OCI-LY3 (cell line): ENCODE measurements around the gene QPCT.

Experiments used
- EZH2phosphoT487 ChIP-seq: fragments of 200-600 bp; shearing (Covaris generic); IDR thresholded peaks from 2 replicates; pipeline ENCODE4 v1.6.1; 2018; ENCODE audit warnings: antibody characterized with exemption, mixed run types, low read depth
- TF ChIP-seq, protein P1 (sequence below): fragments of 200-600, 300-600 bp; sonication (generic); IDR thresholded peaks from 2 replicates; pipeline ENCODE4 v1.5.1; 2014; ENCODE audit warnings: antibody characterized with exemption, low read length, low read depth

DNA sequence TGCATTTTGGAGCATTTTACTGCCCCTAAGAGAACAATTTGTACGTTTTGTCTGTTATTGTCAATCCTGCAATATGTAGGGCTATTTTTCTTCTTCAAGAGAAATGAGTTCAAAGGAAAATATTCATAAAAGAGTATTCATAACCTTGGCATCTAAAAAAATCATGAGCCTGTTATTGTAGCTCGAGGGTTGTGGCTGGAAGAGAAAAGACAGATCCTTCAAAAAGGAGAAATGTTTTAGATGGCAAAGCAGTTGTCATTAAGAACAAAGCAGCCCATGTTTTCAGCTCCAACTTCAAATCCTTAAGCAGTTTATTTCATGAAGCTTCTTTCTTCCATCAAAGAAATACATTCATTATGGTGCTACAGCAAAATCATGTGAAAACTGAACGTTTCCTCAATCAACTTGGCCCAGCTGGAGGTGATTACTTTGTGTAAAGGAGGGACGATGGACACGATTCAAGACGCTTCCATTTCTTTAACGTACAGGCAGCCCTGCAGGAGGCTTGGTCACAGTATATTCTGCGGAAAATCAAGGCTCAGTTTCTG lies 31.4 kb downstream of the QPCT start:
- TF ChIP-seq, protein P1, sequence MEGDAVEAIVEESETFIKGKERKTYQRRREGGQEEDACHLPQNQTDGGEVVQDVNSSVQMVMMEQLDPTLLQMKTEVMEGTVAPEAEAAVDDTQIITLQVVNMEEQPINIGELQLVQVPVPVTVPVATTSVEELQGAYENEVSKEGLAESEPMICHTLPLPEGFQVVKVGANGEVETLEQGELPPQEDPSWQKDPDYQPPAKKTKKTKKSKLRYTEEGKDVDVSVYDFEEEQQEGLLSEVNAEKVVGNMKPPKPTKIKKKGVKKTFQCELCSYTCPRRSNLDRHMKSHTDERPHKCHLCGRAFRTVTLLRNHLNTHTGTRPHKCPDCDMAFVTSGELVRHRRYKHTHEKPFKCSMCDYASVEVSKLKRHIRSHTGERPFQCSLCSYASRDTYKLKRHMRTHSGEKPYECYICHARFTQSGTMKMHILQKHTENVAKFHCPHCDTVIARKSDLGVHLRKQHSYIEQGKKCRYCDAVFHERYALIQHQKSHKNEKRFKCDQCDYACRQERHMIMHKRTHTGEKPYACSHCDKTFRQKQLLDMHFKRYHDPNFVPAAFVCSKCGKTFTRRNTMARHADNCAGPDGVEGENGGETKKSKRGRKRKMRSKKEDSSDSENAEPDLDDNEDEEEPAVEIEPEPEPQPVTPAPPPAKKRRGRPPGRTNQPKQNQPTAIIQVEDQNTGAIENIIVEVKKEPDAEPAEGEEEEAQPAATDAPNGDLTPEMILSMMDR: no peak
- TF ChIP-seq EZH2phosphoT487: no peak; the same call in 1 of the 2 replicates
